GM19043 (cell line): Measurements from ENCODE around the gene SEC24B.
"Not testable (repeated sequence)": the region's sequence is repeated elsewhere in the genome, so short reads cannot be mapped to it uniquely, and the experiment has no call there.

Source experiments
- ATAC-seq: cut with Tn5 transposase; IDR thresholded peaks from one replicate; pipeline ENCODE4 v1.9.1; 2021; ENCODE audit warnings: low read depth; ENCODE audit not compliant: unreplicated experiment

Gene SEC24B

GRCh38 chr4:109432203-109432602 lies 1.4 kb upstream of the SEC24B start:
- no peak for ATAC-seq

GRCh38 chr4:109432696-109433095 lies 919 bp upstream of the SEC24B start:
- ATAC-seq: no peak

GRCh38 chr4:109434007-109434971 lies 674 bp downstream of the SEC24B start:
- ATAC-seq: peak; percentile 33

GRCh38 chr4:109435635-109436034 lies 2.0 kb downstream of the SEC24B start:
- no peak for ATAC-seq

- no peak for ATAC-seq
Measured at GRCh38 chr4:109436504-109436903, 2.9 kb downstream of the SEC24B start.

GRCh38 chr4:109440948-109441347 lies 7.3 kb downstream of the SEC24B start:
- no peak for ATAC-seq

GRCh38 chr4:109441862-109442458 lies 8.3 kb downstream of the SEC24B start:
- no peak for ATAC-seq

GRCh38 chr4:109444182-109444844 lies 10.7 kb downstream of the SEC24B start:
- ATAC-seq: peak; percentile 60

GRCh38 chr4:109447278-109447677 lies 13.7 kb downstream of the SEC24B start:
- ATAC-seq: no peak

GRCh38 chr4:109451544-109452273 lies 18.1 kb downstream of the SEC24B start:
- no peak for ATAC-seq

- ATAC-seq: not testable (repeated sequence)
Measured at GRCh38 chr4:109453110-109453509, 19.5 kb downstream of the SEC24B start.

GRCh38 chr4:109462297-109462696 lies 28.7 kb downstream of the SEC24B start:
- peak; percentile 70 for ATAC-seq

- ATAC-seq: no peak
Measured at GRCh38 chr4:109462802-109463201, 29.2 kb downstream of the SEC24B start.

GRCh38 chr4:109465069-109465468 lies 31.5 kb downstream of the SEC24B start:
- no peak for ATAC-seq

GRCh38 chr4:109469915-109470314 lies 36.3 kb downstream of the SEC24B start:
- no peak for ATAC-seq

- ATAC-seq: no peak
Measured at GRCh38 chr4:109472343-109472761, 38.7 kb downstream of the SEC24B start.

- no peak for ATAC-seq
Measured at GRCh38 chr4:109473824-109474223, 40.2 kb downstream of the SEC24B start.

GRCh38 chr4:109486007-109486406 lies 52.4 kb downstream of the SEC24B start:
- ATAC-seq: no peak

GRCh38 chr4:109494563-109494962 lies 60.9 kb downstream of the SEC24B start:
- ATAC-seq: no peak

- no peak for ATAC-seq
Measured at GRCh38 chr4:109495514-109495913, 61.9 kb downstream of the SEC24B start.

- no peak for ATAC-seq
Measured at GRCh38 chr4:109496875-109497274, 63.3 kb downstream of the SEC24B start.
